ENCODE results near the gene EN2.

DNA sequence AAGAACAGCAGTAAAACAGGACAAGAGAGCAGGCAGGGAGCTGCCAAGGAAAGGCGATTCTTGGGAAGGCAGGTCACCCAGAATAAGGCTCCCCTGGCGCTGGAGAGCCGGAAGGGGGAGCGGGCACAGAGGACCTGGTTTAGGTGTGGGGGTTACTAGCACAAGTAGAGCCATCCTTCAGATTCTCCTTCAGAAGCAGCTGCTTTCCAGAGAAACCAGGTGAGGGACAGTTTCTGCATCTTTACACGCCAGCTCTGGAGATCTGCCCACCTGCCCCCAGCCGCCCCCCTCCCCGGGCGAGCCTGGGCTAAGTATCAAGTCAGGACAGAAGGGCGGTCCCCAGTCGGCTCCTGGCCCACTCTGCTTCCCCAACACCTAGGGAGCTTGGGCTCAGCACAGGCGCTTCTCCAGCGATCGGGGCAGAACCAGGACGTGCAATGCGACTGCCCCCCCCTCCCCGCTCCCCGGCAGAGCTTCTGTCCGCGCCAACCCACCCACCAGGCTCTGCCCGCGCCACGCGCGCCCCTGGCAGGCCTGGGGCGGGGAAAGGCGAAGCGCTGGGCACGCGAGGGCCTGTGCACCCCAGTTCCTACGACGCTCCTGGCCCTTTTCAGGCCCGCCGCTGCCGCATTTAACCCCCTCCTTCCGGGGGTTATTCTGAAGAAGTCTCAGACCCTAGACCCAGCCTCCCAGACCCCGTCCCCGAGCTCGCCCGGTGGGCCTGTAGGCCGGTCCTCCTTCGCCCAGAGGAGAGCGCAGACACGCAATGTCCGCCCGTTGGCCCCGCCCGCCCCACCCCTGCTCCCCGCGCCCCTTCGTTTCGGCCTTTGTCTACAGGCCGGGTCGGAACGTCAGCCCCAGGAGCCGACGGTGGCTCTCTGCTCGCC, 4.4 kb upstream of the EN2 start:
- TF ChIP-seq, protein P1, sequence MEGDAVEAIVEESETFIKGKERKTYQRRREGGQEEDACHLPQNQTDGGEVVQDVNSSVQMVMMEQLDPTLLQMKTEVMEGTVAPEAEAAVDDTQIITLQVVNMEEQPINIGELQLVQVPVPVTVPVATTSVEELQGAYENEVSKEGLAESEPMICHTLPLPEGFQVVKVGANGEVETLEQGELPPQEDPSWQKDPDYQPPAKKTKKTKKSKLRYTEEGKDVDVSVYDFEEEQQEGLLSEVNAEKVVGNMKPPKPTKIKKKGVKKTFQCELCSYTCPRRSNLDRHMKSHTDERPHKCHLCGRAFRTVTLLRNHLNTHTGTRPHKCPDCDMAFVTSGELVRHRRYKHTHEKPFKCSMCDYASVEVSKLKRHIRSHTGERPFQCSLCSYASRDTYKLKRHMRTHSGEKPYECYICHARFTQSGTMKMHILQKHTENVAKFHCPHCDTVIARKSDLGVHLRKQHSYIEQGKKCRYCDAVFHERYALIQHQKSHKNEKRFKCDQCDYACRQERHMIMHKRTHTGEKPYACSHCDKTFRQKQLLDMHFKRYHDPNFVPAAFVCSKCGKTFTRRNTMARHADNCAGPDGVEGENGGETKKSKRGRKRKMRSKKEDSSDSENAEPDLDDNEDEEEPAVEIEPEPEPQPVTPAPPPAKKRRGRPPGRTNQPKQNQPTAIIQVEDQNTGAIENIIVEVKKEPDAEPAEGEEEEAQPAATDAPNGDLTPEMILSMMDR (IDR thresholded peaks at IDR 0.05): no peak
- TF ChIP-seq POLR2A (IDR thresholded peaks at IDR 0.05) (no peak), POLR2AphosphoS5 (IDR thresholded peaks at IDR 0.05) (no peak)

Measured in prostate gland (tissue), 2 donors.